Activated T-helper 1 cell treated with anti-CD3 and anti-CD28 coated beads, Interleukin-12 subunit alpha, Interleukin-12 subunit beta, Interleukin-2, Interleukin-4 antibody, amounts not matched to agents 30 ng/mL and 10 ng/mL and 1 ng/mL, durations not matched to agents 14 hours and 24 hours and 36 hours (primary cell): ENCODE results near the gene XPC. TPM values are rescaled to one million over a fixed set of nuclear protein-coding genes. Genes with fewer than 3 reads are reported as not detected.
"Not testable (repeated sequence)": the region's sequence is repeated elsewhere in the genome, so short reads cannot be mapped to it uniquely, and the experiment has no call there.

ENCODE experiments used
- DNase-seq: peaks from one replicate; pipeline ENCODE4 v3.0.0; 2021; ENCODE audit warnings: low spot score
- H3K27ac Mint-ChIP-seq: one replicate; pipeline ENCODE4 v1.8.0; 2021; ENCODE audit warnings: mild to moderate bottlenecking, mixed read lengths
- H3K27me3 Mint-ChIP-seq: one replicate; pipeline ENCODE4 v1.8.0; 2022; ENCODE audit warnings: mild to moderate bottlenecking, moderate library complexity, mixed read lengths; ENCODE audit not compliant: insufficient read depth
- H3K36me3 Mint-ChIP-seq: one replicate; pipeline ENCODE4 v1.8.0; 2021; ENCODE audit warnings: low read depth, mixed read lengths
- H3K4me1 Mint-ChIP-seq: one replicate; pipeline ENCODE4 v1.8.0; 2021; ENCODE audit warnings: low read depth, mixed read lengths
- H3K4me3 Mint-ChIP-seq: one replicate; pipeline ENCODE4 v1.8.0; 2021; ENCODE audit warnings: mild to moderate bottlenecking, moderate library complexity, mixed read lengths
- H3K9me3 Mint-ChIP-seq: one replicate; pipeline ENCODE4 v1.8.0; 2021; ENCODE audit warnings: mixed read lengths
- intact Hi-C: fragments of 100-400 bp; cut with micrococcal nuclease; formaldehyde crosslinking; loops from one replicate; pipeline ENCODE4 v1.15.1; 2024
- total RNA-seq: library from RNA; stranded (reverse); gene quantifications from 2 replicates; pipeline ENCODE4 v1.2.3, GENCODE V29; 2022

Gene XPC
- total RNA-seq, 1 donor from 2014 or later: 34.1 TPM

DNA sequence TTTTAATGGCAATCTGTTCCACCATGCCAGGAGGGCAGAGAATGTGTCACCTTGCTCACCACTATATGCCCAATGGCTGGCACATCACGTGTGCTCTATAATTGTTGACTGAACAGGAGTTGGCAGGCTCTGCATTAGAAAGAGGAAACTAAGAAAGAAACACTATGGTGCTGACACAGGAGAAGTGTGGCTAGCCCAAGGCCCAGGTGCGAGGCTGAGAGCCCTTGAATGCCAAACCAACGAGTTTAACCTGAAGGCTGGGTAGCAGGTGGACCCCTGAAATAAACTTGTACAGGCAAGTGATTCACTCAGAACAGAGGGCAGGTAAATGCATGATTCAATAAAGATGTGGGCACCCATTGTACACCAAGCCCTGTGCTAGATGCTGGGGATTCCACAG lies 56.1 kb downstream of the XPC start:
- intact Hi-C loops: loop anchor here (10.0 kb wide), 2 partner anchors 708 to 1458 kb away; partner anchors contain the start of gene RAF1
- Mint-ChIP-seq H3K27me3 (no peaks in the 10 kb centered on the region), H3K36me3 (peaks cover 18% of the 10 kb centered on the region), H3K4me1 (peaks cover 55% of the 10 kb centered on the region), H3K9me3 (no peaks in the 10 kb centered on the region), H3K27ac (peak overlapping the region; percentile 75), H3K4me3 (peak overlapping the region; percentile 93)
- DNase-seq: no peak

DNA sequence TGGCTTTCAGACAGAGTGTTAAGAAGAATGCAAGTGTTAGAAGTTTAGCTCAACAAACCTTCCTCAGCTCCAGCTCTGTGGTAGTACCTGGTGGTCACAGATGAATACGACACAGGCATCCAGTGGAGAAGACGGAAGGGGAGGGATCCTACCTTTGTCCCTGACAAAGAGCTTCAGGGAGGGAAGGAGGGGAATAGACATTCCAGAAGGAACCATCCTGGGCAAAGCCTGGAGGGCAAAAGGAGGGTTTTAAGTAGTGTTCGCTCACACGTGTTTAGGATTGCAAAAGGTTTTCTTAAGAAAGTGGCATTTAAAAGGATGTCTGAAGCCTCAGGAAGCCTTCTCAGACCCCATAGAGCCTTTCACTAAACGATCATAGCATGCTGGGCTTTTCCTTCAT lies 56.5 kb downstream of the XPC start:
- H3K27ac Mint-ChIP-seq: no peak overlapping the region
- H3K27me3 Mint-ChIP-seq: no peaks in the 10 kb centered on the region

DNA sequence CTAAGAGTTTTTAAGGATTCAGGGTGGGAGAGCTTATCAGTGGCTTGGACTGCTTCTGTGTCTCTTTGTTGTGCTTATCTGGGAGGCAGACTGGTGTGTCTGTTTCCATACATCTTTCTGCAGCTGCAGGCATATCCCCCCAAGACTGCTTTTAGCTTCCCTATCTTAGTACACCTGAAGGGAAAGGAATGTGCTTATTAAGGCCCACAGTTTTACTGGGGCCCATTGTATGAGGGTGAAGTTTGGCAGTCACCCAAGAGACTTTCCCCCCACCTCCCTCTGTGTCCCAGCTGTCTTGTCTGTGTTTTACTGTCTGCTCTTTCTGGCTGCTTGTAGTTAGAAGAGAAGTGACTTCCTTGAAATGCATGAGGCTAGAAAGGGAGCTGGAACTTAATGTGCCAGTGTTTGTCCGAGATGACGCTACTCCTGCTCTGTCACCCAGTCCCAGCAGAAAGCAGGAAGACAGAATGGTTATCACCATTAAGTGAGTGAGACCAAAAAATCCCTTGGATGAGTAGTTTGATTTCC lies 57.4 kb downstream of the XPC start:
- not testable (repeated sequence) for H3K27me3 Mint-ChIP-seq, H3K9me3 Mint-ChIP-seq, H3K4me3 Mint-ChIP-seq, DNase-seq
- intact Hi-C loops: loop anchor here (10.0 kb wide), 2 partner anchors 706 to 1456 kb away; partner anchors contain the start of gene RAF1
- Mint-ChIP-seq H3K36me3 (peaks cover 17% of the 10 kb centered on the region), H3K27ac (peak overlapping the region; percentile 33), H3K4me1 (peaks cover 41% of the 10 kb centered on the region)

More for the DNA sequence above, 56.5 kb downstream of the XPC start:
- DNase-seq: no peak
- intact Hi-C loops: loop anchor here (10.0 kb wide), 2 partner anchors 707 to 1457 kb away; partner anchors contain the start of gene RAF1
- H3K4me1 Mint-ChIP-seq: peaks cover 50% of the 10 kb centered on the region
- H3K36me3 Mint-ChIP-seq: peaks cover 17% of the 10 kb centered on the region
- H3K9me3 Mint-ChIP-seq: no peaks in the 10 kb centered on the region
- peak overlapping the region; percentile 4 for H3K4me3 Mint-ChIP-seq

DNA sequence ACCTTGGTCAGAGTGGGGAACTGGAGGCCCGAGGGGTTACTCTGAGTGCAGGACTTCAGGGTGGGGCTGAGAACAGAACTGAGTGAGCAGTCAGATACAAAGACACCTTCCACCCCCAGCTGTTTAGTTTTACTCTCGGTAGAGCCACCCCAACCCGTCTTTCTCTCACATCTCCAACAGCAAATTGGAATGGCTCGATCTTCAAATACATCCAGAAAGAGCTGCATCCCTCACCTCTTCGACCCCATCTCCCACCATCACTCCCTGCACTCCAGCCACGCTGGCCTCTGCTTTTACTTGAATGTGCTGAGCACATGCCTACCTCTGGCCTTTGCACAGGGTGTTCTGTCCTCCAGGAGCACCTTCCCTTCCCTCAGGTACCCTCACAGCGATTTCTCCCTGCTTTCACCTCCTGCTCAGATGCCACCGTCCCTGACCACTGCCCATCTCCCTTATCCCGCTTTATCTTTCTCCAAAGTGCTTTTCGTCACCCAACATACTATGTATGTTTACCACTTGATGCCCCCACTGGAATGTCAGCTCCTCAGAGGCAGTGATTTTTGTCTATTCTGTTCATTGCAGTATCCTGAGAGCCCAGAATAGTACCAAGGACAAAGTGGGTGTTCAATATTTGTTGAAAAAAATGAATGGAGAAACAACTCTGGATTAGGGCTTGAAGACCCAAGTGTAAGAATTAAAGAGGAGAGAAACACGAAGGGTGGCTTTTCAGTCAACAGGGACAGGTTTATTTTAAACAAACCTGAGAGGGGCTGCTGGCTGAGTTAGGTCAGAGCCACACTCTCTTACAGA lies 58.1 kb downstream of the XPC start:
- no peaks in the 10 kb centered on the region for H3K9me3 Mint-ChIP-seq
- H3K27me3 Mint-ChIP-seq: no peaks in the 10 kb centered on the region
- no peak for DNase-seq
- H3K27ac Mint-ChIP-seq: no peak overlapping the region
- H3K36me3 Mint-ChIP-seq: peaks cover 17% of the 10 kb centered on the region
- intact Hi-C loops: loop anchor here (10.0 kb wide), 2 partner anchors 706 to 1456 kb away; partner anchors contain the start of gene RAF1
- H3K4me3 Mint-ChIP-seq: no peak overlapping the region
- H3K4me1 Mint-ChIP-seq: peaks cover 37% of the 10 kb centered on the region

DNA sequence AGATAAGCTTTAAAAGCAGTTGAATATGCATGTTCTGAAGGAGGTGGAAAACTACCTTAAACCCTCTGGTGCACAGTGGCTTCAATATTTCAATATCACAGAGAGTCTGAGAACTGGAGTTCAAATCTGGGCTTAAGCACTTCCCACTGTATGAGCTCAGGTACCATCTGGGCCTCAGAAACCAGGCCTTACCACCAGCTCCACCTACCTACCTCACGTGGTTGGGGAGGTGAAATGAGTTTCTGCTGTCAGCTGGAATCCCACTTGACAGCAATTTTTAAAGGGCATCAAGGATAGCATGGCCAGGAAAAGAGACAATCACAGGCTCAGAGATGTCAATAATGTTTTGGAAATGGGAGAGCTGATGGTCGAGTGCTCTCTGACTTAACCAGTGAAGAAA lies 58.8 kb downstream of the XPC start:
- intact Hi-C loops: loop anchor here (10.0 kb wide), 2 partner anchors 705 to 1455 kb away; partner anchors contain the start of gene RAF1

DNA sequence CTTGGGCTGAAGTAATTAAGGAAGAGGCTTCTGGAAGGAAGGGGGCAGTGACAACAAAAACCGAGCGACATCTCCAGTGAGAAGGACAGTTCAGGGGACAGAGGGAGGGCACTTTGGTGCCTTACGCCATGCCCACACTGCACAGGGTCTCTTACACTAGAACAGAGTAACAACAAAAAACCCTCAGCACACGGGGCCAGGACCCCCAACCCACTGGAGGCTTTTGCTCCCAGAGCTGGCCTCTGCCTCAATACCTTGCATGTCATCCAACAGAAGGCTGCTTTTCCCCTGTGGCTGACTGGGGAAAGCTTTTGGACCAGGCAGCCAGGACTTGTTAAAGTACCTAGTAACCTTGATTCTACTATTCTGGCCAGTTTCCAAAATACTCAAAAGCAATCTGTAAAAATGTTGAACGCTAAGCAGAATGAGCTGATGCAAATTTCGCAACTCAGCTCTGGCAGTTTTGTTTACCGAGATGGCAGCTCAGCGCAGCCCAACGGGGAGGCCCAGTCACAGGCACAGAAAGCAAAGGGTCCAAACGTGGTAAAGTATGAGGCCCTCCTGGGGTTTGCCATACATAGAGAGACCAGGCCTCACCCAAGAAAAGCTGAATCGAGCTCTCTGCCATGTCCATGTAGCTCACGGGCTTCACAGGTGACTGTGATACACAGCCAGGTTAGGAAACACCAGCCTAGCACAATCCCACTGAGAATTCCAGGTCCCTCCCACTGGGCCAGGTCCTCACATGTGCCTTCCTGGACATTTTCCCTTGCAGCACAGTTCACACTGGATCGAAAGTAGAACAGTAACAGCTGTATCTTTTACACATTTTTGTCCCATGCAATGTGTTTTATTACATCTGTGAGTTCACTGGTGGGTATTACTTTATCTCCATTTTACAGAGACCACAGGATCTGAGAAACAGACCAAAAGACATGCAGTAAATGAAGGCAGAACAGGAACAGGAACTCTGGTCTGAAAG lies 59.7 kb downstream of the XPC start:
- H3K9me3 Mint-ChIP-seq: no peaks in the 10 kb centered on the region
- peak overlapping the region; percentile 46 for H3K27ac Mint-ChIP-seq
- H3K27me3 Mint-ChIP-seq: no peaks in the 10 kb centered on the region
- no peak for DNase-seq
- H3K4me3 Mint-ChIP-seq: no peak overlapping the region
- intact Hi-C loops: no loop called here
- H3K4me1 Mint-ChIP-seq: peaks cover 33% of the 10 kb centered on the region
- H3K36me3 Mint-ChIP-seq: peaks cover 17% of the 10 kb centered on the region

More for the DNA sequence above, 58.8 kb downstream of the XPC start:
- H3K36me3 Mint-ChIP-seq: peaks cover 17% of the 10 kb centered on the region
- no peaks in the 10 kb centered on the region for H3K27me3 Mint-ChIP-seq
- H3K27ac Mint-ChIP-seq: no peak overlapping the region
- no peaks in the 10 kb centered on the region for H3K9me3 Mint-ChIP-seq
- DNase-seq: no peak
- peaks cover 37% of the 10 kb centered on the region for H3K4me1 Mint-ChIP-seq
- no peak overlapping the region for H3K4me3 Mint-ChIP-seq

DNA sequence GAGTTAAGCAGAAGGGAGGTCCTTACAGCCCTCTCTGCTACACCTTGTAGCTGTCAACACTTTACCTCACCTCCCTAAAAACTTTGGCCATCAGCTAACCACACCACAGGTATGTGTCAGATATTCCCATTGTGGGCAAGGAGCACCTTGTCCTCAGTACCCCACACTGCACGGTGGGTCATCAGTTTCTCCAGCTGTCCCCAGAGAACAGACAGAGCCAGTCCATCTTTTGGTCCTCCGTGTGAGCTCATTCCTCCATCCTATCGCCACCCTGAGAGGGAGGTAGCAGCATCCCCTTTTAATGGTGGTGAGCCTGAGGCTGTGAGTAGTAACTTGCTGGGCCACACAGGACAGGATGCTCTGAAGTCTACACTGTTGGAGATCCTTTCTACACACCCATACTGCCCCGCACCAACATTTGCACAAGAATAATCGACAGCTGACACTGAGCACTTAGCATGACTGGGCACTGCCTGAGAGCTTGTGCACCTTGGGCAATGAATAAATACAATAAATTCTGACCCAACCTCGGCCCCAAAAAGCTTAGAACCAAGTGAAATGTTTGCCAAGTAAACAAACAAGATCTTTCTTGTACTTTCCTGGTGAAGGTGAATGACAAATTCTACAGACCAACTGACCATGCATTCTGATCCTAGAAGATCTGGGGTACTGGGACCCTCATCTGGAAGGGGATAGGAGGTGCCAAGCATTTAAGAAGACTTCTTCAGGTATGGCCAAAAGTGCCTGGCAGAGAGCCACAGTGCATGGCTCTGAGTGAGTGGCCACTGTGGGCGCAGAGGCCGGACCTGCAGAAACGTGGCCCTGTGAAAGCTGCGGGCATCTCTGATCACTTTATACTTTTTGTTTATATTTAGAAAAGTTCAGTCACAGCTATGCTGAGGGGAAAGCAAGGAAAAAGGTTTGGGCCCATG lies 60.7 kb downstream of the XPC start:
- peaks cover 23% of the 10 kb centered on the region for H3K36me3 Mint-ChIP-seq
- peak overlapping the region; percentile 21 for H3K27ac Mint-ChIP-seq
- H3K4me3 Mint-ChIP-seq: no peak overlapping the region
- no peak for DNase-seq
- no peaks in the 10 kb centered on the region for H3K27me3 Mint-ChIP-seq
- peaks cover 24% of the 10 kb centered on the region for H3K4me1 Mint-ChIP-seq
- intact Hi-C loops: no loop called here
- no peaks in the 10 kb centered on the region for H3K9me3 Mint-ChIP-seq

DNA sequence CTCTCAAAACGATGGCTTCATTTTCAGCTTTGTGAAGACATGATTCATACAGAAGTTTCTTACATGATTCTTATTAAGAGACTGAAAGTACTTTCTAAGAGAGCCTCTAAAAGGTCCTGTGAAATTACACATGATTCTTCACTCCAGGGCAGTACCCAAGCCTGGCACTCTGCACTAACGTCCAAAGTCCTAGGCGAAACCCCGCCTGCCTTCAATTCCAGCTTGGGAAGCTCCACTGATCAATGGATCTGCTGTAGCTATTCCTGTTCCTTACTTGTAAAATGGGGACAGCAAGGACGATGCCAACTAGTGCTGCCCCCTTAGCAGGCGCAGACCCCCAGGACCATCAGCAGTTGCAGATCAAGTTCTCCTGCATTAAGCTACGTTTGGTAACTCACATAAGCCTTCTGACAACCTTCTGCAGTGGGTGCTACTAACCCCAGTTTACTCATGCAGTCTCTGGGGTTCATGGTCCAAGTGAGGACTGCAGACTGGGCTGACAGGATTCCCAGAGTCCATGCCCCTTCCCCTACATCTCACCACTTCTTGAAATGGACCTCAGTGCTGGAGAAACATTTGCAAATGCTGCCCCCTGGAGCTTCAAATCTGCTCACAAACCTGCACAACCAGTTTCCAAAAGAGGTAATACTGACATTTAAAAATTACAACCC lies 64.3 kb downstream of the XPC start:
- Mint-ChIP-seq H3K27me3 (no peaks in the 10 kb centered on the region), H3K36me3 (peaks cover 25% of the 10 kb centered on the region), H3K9me3 (no peaks in the 10 kb centered on the region), H3K4me3 (no peak overlapping the region), H3K4me1 (no peaks in the 10 kb centered on the region), H3K27ac (no peak overlapping the region)
- intact Hi-C loops: loop anchor here (2.0 kb wide), 1 partner anchor 219 kb away; no protein-coding TSS in a partner anchor
- DNase-seq: no peak

DNA sequence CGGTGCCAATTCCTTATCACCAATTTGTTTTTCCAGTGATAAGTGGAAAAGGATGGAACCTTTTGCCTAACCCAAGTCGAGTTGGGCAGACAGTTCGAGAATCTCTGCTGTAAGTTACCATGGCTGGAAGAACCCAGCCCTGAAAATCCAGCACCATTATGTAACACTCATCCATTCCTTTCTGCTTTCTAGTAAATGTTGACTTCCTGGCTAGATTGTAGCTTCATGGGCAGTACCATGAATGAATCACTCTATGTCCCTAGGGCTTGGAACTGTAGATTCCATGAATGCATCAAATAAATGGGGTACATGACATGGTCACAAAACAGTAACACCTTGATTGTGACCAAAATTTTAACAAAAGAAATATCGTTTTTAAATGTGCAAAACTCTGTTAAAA lies 67.7 kb downstream of the XPC start:
- intact Hi-C loops: no loop called here
- peaks cover 8% of the 10 kb centered on the region for H3K27me3 Mint-ChIP-seq
- H3K27ac Mint-ChIP-seq: no peak overlapping the region
- no peak overlapping the region for H3K4me3 Mint-ChIP-seq
- H3K4me1 Mint-ChIP-seq: no peaks in the 10 kb centered on the region
- peaks cover 25% of the 10 kb centered on the region for H3K36me3 Mint-ChIP-seq
- H3K9me3 Mint-ChIP-seq: no peaks in the 10 kb centered on the region
- DNase-seq: no peak

DNA sequence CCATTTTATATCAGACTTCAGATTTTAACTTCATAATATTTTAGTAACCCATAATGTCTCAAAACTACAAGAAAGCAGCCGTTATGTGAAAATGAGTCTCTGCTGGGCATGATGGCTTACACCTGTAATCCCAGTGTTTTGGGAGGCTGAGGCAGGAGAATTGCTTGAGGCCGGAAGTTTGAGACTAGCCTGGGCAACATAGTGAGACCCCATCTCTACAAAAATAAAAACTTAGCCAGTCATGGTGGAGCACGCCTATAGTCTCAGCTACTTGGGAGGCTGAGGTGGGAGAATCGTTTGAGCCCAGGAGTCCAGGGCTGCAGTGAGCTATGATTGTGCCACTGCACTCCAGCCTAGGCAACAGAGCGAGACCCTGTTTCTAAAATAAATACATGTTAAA lies 68.6 kb downstream of the XPC start:
- H3K27ac Mint-ChIP-seq, DNase-seq, H3K4me1 Mint-ChIP-seq, intact Hi-C loops, H3K4me3 Mint-ChIP-seq, H3K27me3 Mint-ChIP-seq, H3K9me3 Mint-ChIP-seq: not testable (repeated sequence)
- H3K36me3 Mint-ChIP-seq: peaks cover 25% of the 10 kb centered on the region

DNA sequence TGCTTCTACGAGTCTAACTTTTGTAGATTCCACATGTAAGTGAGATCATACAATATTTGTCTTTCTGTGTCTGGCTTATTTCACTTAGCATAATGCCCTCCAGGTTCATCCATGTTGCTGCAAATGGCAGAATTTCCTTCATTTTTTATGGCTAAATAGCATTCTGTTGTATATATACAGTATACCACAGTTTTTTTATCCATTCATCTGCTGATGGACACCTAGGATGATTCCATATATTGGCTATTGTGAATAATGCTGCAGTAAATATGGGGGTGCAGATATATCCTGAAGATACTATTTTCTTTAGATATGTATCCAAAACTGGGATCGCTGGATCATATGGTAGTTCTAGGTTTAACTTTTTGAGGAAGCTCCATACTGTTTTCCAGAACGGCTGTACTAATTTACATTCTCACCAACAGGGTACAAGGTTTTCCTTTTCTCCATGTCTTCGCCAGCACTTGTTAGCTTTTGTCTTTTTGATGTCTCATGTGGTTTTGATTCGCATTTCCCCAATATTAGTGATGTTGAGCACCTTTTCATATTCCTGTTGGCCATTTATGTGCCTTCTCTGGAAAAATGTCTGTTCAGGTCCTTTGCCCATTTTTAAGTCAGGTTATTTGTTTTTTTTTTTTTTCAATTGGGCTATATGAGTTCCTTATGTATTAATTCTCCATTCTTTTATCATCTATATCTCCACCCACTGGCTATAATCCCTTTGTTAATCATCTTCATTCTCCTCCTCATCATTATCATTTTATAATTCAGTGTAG lies 80.6 kb downstream of the XPC start:
- no peaks in the 10 kb centered on the region for H3K36me3 Mint-ChIP-seq
- H3K27ac Mint-ChIP-seq: no peak overlapping the region
- peaks cover 7% of the 10 kb centered on the region for H3K27me3 Mint-ChIP-seq
- DNase-seq: no peak
- intact Hi-C loops: no loop called here
- H3K4me1 Mint-ChIP-seq: no peaks in the 10 kb centered on the region
- H3K9me3 Mint-ChIP-seq: peaks cover 10% of the 10 kb centered on the region
- H3K4me3 Mint-ChIP-seq: no peak overlapping the region
